Sigmoid colon (tissue), 4 donors: ENCODE measurements around the gene PCDH15.

ENCODE experiments used
- CTCF ChIP-seq, 4 experiments: fragments of 450-650 bp in 3 of 4; fragments of 200-600 bp in 1 of 4; IDR thresholded peaks; one replicate each; pipeline ENCODE4 v1.5.1; 2016 to 2019; ENCODE audit warnings: antibody characterized with exemption in 4 of 4, mild to moderate bottlenecking in 3 of 4, moderate library complexity in 2 of 4
- POLR2A ChIP-seq, 2 donors: fragments of 450-650 bp; IDR thresholded peaks; one replicate each; pipeline ENCODE4 v1.6.1; 2016; ENCODE audit warnings: antibody characterized with exemption in 2 of 2, mild to moderate bottlenecking in 2 of 2, moderate library complexity in 2 of 2
- POLR2AphosphoS5 ChIP-seq, 4 donors: sonication (generic); formaldehyde crosslinking; IDR thresholded peaks; one replicate each; pipeline ENCODE4 v1.6.1; 2017; ENCODE audit warnings: antibody characterized with exemption in 4 of 4

- no peak for TF ChIP-seq CTCF (IDR thresholded peaks at IDR 0.05)
- TF ChIP-seq POLR2A (IDR thresholded peaks at IDR 0.05) = no peak
- no peak for TF ChIP-seq POLR2AphosphoS5 (IDR thresholded peaks at IDR 0.05)
Measured at GRCh38 chr10:54125098-54125747, 675.8 kb downstream of the PCDH15 start.
